ENCODE results near the gene MT1F. TPM values are rescaled to one million over a fixed set of nuclear protein-coding genes. Genes with fewer than 3 reads are reported as not detected.

MT1F gene
- total and polyA plus RNA-seq, 2 of the 4 experiments (the other 2 are of a cell fraction), result 0.56 TPM; not detected in 1

DNA sequence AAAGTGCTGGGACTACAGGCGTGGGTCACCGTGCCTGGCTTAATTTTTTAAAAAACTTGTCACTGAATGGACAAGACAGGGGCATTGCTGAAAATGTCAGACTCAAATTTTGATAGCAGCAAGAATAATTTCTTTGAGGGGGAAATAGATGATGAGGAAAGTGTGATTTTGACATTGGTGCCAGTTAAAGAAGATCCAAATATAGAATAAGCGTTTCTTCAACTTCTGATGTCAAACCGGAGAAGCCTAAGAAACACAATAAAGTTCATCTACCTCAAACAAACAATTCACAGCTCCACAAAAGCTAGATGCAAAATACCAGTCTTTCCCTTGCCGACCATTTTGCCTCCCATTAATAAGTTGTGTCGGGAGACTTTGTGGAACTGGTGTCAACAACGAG, 29.0 kb downstream of the MT1F start:
- Histone ChIP-seq H4K91ac (ENCODE audit: insufficient read depth, low read depth, low read length) (no peak overlapping the region), H3K4me3 (ENCODE audit: insufficient read depth, low read depth, low read length) (no peak overlapping the region), H2BK5ac (ENCODE audit: low read depth, low read length, poor library complexity, severe bottlenecking) (no peak overlapping the region), H3K9me1 (ENCODE audit: insufficient read depth, low read length) (peaks cover 1% of the 10 kb centered on the region; the same call in 1 of the 2 replicates), H3K23ac (ENCODE audit: low read depth, low read length) (no peak overlapping the region), H3K4me2 (ENCODE audit: low read depth, low read length) (no peak overlapping the region), H4K5ac (ENCODE audit: low read depth, low read length) (no peak overlapping the region), H3K9ac (ENCODE audit: low read depth, low read length) (no peak overlapping the region), H4K8ac (ENCODE audit: low read depth in 2 of 2, low read length in 2 of 2) (no peak overlapping the region), H3K36me3 (ENCODE audit: control insufficient read depth, insufficient read depth, low read length) (no peaks in the 10 kb centered on the region; the same call in 1 of the 2 replicates), H3K9me3 (ENCODE audit: control insufficient read depth, insufficient read depth, low read length) (peaks cover 3% of the 10 kb centered on the region; the same call in 1 of the 2 replicates), H2BK15ac (ENCODE audit: low read depth, low read length) (no peak overlapping the region), H3K27ac (ENCODE audit: insufficient read depth, low read length) (no peak overlapping the region), H2BK120ac (ENCODE audit: low read depth, low read length) (no peak overlapping the region), H3K56ac (ENCODE audit: extremely low read depth, insufficient read depth, low read length) (no peak overlapping the region), H4K20me1 (ENCODE audit: insufficient read depth, low read length) (no peaks in the 10 kb centered on the region), H2AFZ (replicated peaks; ENCODE audit: low read length, poor library complexity) (no peak overlapping the region), H2AK5ac (ENCODE audit: low read depth, low read length) (no peak overlapping the region), H2BK20ac (ENCODE audit: low read depth, low read length) (no peak overlapping the region), H2AK9ac (replicated peaks; ENCODE audit: low read depth, low read length, poor library complexity) (no peak overlapping the region), H3K14ac (replicated peaks; ENCODE audit: low read depth, low read length) (no peak overlapping the region), H3K18ac (ENCODE audit: low read depth, low read length) (no peak overlapping the region), H3K79me1 (ENCODE audit: low read depth in 1 of 2, low read length in 2 of 2) (peaks cover 3% of the 10 kb centered on the region in 2 experiments; a peak in 1 of 4 replicates), H3K4me1 (ENCODE audit: control insufficient read depth, insufficient read depth, low read length) (peaks cover 7% of the 10 kb centered on the region; the same call in 1 of the 2 replicates), H3K27me3 (ENCODE audit: control insufficient read depth, insufficient read depth, low read length) (no peaks in the 10 kb centered on the region), H3K4ac (ENCODE audit: low read depth, low read length) (no peak overlapping the region)
- in situ Hi-C loops (cut with MboI; ENCODE audit: low sequenced_read_pairs), result no loop called here
- no TSS peak for BruUV-seq (replicated peaks)
- no peak for TF ChIP-seq RAD21 (IDR thresholded peaks at IDR 0.05; ENCODE audit: low read length)
- TF ChIP-seq FOS (IDR thresholded peaks at IDR 0.05; ENCODE audit: low read depth, low read length), result no peak
- no peak for TF ChIP-seq RFX5 (IDR thresholded peaks at IDR 0.05; ENCODE audit: low read depth, low read length)
- TF ChIP-seq CHD1 (IDR thresholded peaks at IDR 0.05; ENCODE audit: low read depth, low read length), result no peak
- no peak for TF ChIP-seq MAFK (IDR thresholded peaks at IDR 0.05; ENCODE audit: low read depth, low read length)
- no peak for TF ChIP-seq MAZ (IDR thresholded peaks at IDR 0.05; ENCODE audit: borderline replicate concordance, low read depth, low read length)
- TF ChIP-seq, protein P1, sequence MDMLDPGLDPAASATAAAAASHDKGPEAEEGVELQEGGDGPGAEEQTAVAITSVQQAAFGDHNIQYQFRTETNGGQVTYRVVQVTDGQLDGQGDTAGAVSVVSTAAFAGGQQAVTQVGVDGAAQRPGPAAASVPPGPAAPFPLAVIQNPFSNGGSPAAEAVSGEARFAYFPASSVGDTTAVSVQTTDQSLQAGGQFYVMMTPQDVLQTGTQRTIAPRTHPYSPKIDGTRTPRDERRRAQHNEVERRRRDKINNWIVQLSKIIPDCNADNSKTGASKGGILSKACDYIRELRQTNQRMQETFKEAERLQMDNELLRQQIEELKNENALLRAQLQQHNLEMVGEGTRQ (IDR thresholded peaks at IDR 0.05; ENCODE audit: low read depth, low read length), result no peak
- TF ChIP-seq CEBPB (IDR thresholded peaks at IDR 0.05; ENCODE audit: low read depth, low read length), result no peak
- TF ChIP-seq POLR2A (IDR thresholded peaks at IDR 0.05; ENCODE audit: low read depth, low read length), result no peak
- TF ChIP-seq, protein P2, sequence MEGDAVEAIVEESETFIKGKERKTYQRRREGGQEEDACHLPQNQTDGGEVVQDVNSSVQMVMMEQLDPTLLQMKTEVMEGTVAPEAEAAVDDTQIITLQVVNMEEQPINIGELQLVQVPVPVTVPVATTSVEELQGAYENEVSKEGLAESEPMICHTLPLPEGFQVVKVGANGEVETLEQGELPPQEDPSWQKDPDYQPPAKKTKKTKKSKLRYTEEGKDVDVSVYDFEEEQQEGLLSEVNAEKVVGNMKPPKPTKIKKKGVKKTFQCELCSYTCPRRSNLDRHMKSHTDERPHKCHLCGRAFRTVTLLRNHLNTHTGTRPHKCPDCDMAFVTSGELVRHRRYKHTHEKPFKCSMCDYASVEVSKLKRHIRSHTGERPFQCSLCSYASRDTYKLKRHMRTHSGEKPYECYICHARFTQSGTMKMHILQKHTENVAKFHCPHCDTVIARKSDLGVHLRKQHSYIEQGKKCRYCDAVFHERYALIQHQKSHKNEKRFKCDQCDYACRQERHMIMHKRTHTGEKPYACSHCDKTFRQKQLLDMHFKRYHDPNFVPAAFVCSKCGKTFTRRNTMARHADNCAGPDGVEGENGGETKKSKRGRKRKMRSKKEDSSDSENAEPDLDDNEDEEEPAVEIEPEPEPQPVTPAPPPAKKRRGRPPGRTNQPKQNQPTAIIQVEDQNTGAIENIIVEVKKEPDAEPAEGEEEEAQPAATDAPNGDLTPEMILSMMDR (conservative IDR thresholded peaks at IDR 0.05; ENCODE audit: low read depth, low read length), result no peak
- TF ChIP-seq SMC3 (IDR thresholded peaks at IDR 0.05; ENCODE audit: low read depth, low read length), result no peak
- no peak for TF ChIP-seq NFE2L2 (IDR thresholded peaks at IDR 0.05; ENCODE audit: low read depth, low read length)
- no peak for TF ChIP-seq BHLHE40 (IDR thresholded peaks at IDR 0.05; ENCODE audit: low read depth, low read length)
- WGBS, 2 experiments (ENCODE audit: extremely low coverage in 2 of 2, insufficient read length in 1 of 2), result 91% methylated on average over 2 of the region's 7 CpGs; no CpG with 5 or more reads in 1 of the 2 experiments
- intact Hi-C loops (cut with micrococcal nuclease), result no loop called here
- CTCF ChIA-PET, result no interaction called here
- dilution Hi-C loops (cut with HindIII; ENCODE audit: low sequenced_read_pairs, unreplicated experiment), result no loop called here
- ATAC-seq (ENCODE audit: low read depth) (no peak), DNase-seq (no peak)
- POLR2A ChIA-PET (ENCODE audit: unreplicated experiment), result no interaction called here
